Right cardiac atrium (tissue), 5 donors: ENCODE results near the gene TLR7. TPM values are rescaled to one million over a fixed set of nuclear protein-coding genes. Genes with fewer than 3 reads are reported as not detected.

Experiments used
- ATAC-seq, 2 donors: fragments of 200-7000 bp; cut with Tn5 transposase; one replicate each; pipeline versions ENCODE4 v1.8.0 to v1.9.1; 2020; ENCODE audit warnings: moderate library complexity in 2 of 2, mild to moderate bottlenecking in 1 of 2
- DNase-seq, 3 donors: peaks; one replicate each; pipeline ENCODE4 v3.0.0-alpha.2; 2020
- H3K27ac ChIP-seq: one replicate; pipeline ENCODE4 v1.5.1; 2013; ENCODE audit warnings: mild to moderate bottlenecking, low read length, control low read depth, moderate library complexity
- H3K27me3 ChIP-seq: one replicate; pipeline ENCODE4 v1.6.1; 2013; ENCODE audit not compliant: control insufficient read depth, insufficient read depth
- H3K4me1 ChIP-seq: one replicate; pipeline ENCODE4 v1.6.1; 2013; ENCODE audit warnings: low read length; ENCODE audit not compliant: control insufficient read depth, insufficient read depth
- H3K4me3 ChIP-seq: one replicate; pipeline ENCODE4 v1.5.1; 2013; ENCODE audit warnings: low read length, control low read depth
- H3K9me3 ChIP-seq: one replicate; pipeline ENCODE4 v1.6.1; 2013; ENCODE audit warnings: low read length; ENCODE audit not compliant: control insufficient read depth
- WGBS: extraction: QIAGEN DNeasy Blood & Tissue Kit; methylation state at CpG from one replicate; pipeline ENCODE4 v1.1.7; 2013; 5-methylcytosine and 5-hydroxymethylcytosine counted together
- intact Hi-C, 4 donors: fragments of 100-400 bp; cut with DNase I; formaldehyde crosslinking; loops; one replicate each; pipeline versions ENCODE4 v1.11.0 to v1.14.0; 2022 to 2023
- polyA plus RNA-seq: library from polyadenylated mRNA; stranded (reverse); fragments of 200-250 nt; gene quantifications from one replicate; pipeline ENCODE4 v1.2.3, GENCODE V29; 2013
- total RNA-seq, 4 donors: library from RNA; stranded (reverse); fragmentation: NEBNext Ultra II Directional; extraction: Animal tissue kit (Norgen Biotek cat#: 25700); gene quantifications; one replicate each; pipeline ENCODE4 v1.2.1, GENCODE V29; 2021
- donor health status: healthy with polysubstance abuse.
- donor health status: DM: no; HTN: yes; CAD: no.
- donor health status: DM: no; HTN: no; CAD: no.
- donor health status: DM: no; HTN: yes; CAD: no; lungs with severe emphysema.
- donor health status: DM: yes; HTN: yes; CAD: no.

The TLR7 gene
- total and polyA plus RNA-seq, 5 donors, result 0.02 to 0.96 (median 0.76) TPM

- 83% methylated on average over 2 of the region's 2 CpGs for whole genome bisulfite sequencing
Observed at GRCh38 chrX:12930150-12930549, 63.3 kb downstream of the TLR7 start.

GRCh38 chrX:12932244-12932643 is 65.4 kb downstream of the TLR7 start:
- WGBS, result 78% methylated on average over 1 of the region's 1 CpG
- H3K4me1 ChIP-seq, result no peaks in the 10 kb centered on the region
- intact Hi-C loops, result no loop called here
- no peaks in the 10 kb centered on the region for H3K9me3 ChIP-seq
- no peak overlapping the region for H3K4me3 ChIP-seq
- DNase-seq (no peak), ATAC-seq (no peak)
- no peak overlapping the region for H3K27ac ChIP-seq
- no peaks in the 10 kb centered on the region for H3K27me3 ChIP-seq

More at GRCh38 chrX:12930150-12930549, 63.3 kb downstream of the TLR7 start:
- Histone ChIP-seq H3K9me3 (no peaks in the 10 kb centered on the region), H3K4me1 (no peaks in the 10 kb centered on the region), H3K27me3 (no peaks in the 10 kb centered on the region), H3K27ac (no peak overlapping the region), H3K4me3 (no peak overlapping the region)
- intact Hi-C loops, result no loop called here
- DNase-seq, result no peak
- no peak for ATAC-seq

- no peaks in the 10 kb centered on the region for H3K9me3 ChIP-seq
- DNase-seq, result no peak
- no peak for ATAC-seq
- WGBS, result 91% methylated on average over 5 of the region's 5 CpGs
- intact Hi-C loops, result no loop called here
- no peaks in the 10 kb centered on the region for H3K27me3 ChIP-seq
- H3K27ac ChIP-seq, result no peak overlapping the region
- H3K4me1 ChIP-seq, result no peaks in the 10 kb centered on the region
- H3K4me3 ChIP-seq, result no peak overlapping the region
Observed at GRCh38 chrX:12934850-12935249, 68.0 kb downstream of the TLR7 start.

DNA sequence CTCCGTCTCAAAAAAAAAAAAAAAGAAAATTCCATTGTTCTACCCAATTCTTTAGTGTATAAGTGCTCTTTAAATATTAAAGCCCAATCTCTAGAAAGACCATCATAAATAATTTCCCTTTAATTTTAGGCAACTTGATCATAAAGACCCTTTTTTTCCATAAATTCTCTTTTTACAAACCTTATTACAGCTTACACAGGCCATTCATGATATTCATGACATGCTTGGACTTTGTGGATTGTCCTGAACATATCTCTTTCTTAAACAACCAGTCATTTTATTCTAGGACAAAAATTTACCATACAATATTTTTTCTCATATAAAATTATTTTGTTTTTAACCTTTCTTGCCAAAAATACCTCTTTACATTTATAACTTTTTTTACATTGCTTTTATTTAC is 70.1 kb downstream of the TLR7 start:
- no peak for DNase-seq
- intact Hi-C loops, result no loop called here

More for the DNA sequence above, 70.1 kb downstream of the TLR7 start:
- H3K9me3 ChIP-seq, result no peaks in the 10 kb centered on the region
- ATAC-seq, result no peak
- no peak overlapping the region for H3K4me3 ChIP-seq
- WGBS, result 83% methylated on average over 1 of the region's 1 CpG
- H3K4me1 ChIP-seq, result no peaks in the 10 kb centered on the region
- H3K27me3 ChIP-seq, result no peaks in the 10 kb centered on the region
- no peak overlapping the region for H3K27ac ChIP-seq

Other genes with a start within 250 kb of the TLR7 start
- gene PRPS2, start 75.7 kb upstream of the TLR7 start, total RNA-seq, result 1 to 10 TPM; 4.7 to 5.5 (median 5.5) TPM
- 3.6 TPM for gene PRPS2, start 75.7 kb upstream of the TLR7 start, polyA plus RNA-seq
- 1 to 10 TPM; 1.3 to 2.8 (median 2.1) TPM for gene TLR8, start 39.5 kb downstream of the TLR7 start, total RNA-seq
- 0.14 TPM for gene TLR8, start 39.5 kb downstream of the TLR7 start, polyA plus RNA-seq
- gene TMSB4X, start 108.0 kb downstream of the TLR7 start, total RNA-seq, result 1,000 to 10,000 TPM; 1,054 to 1,542 (median 1,304) TPM
- 2,718 TPM for gene TMSB4X, start 108.0 kb downstream of the TLR7 start, polyA plus RNA-seq
- not detected for gene FAM9C, start 177.5 kb downstream of the TLR7 start, total RNA-seq
- 0.02 TPM for gene FAM9C, start 177.5 kb downstream of the TLR7 start, polyA plus RNA-seq